ENCODE measurements around the gene FHIT.

Gene FHIT

DNA sequence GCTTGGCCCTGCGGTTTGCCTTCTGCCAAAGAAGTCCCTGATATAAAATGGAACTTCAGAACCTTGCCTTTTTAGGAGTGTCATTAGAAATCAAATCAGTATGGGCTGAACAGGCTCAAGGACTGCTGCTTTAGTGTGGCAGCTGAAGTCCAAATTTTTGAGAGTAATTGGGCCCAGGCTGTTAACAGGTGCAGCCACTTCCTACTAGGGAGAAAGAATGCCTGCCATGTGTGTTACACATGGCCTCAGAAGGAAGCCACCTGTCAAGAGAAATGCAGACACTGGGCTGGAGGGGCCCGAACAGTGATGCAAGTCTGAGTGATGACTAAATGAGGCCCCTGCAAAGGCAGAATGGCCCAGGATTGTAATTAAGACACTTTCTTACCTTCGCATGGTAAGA is 1414.7 kb downstream of the FHIT start:
- TF ChIP-seq, protein P1, sequence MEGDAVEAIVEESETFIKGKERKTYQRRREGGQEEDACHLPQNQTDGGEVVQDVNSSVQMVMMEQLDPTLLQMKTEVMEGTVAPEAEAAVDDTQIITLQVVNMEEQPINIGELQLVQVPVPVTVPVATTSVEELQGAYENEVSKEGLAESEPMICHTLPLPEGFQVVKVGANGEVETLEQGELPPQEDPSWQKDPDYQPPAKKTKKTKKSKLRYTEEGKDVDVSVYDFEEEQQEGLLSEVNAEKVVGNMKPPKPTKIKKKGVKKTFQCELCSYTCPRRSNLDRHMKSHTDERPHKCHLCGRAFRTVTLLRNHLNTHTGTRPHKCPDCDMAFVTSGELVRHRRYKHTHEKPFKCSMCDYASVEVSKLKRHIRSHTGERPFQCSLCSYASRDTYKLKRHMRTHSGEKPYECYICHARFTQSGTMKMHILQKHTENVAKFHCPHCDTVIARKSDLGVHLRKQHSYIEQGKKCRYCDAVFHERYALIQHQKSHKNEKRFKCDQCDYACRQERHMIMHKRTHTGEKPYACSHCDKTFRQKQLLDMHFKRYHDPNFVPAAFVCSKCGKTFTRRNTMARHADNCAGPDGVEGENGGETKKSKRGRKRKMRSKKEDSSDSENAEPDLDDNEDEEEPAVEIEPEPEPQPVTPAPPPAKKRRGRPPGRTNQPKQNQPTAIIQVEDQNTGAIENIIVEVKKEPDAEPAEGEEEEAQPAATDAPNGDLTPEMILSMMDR (IDR thresholded peaks at IDR 0.05; ENCODE audit: borderline replicate concordance, insufficient read depth, low read depth, low read length): no peak

GRCh38 chr3:59832702-59833101 is 1418.5 kb downstream of the FHIT start:
- TF ChIP-seq, protein P1 (IDR thresholded peaks at IDR 0.05; ENCODE audit: borderline replicate concordance, insufficient read depth, low read depth, low read length): no peak

More for the DNA sequence above, 1414.7 kb downstream of the FHIT start:
- H3K4me3 ChIP-seq (ENCODE audit: low read depth, low read length): no peak overlapping the region

GRCh38 chr3:59832241-59832640 is 1419.0 kb downstream of the FHIT start:
- TF ChIP-seq, protein P1 (IDR thresholded peaks at IDR 0.05; ENCODE audit: borderline replicate concordance, insufficient read depth, low read depth, low read length): no peak
- no peak overlapping the region for H3K4me3 ChIP-seq (ENCODE audit: low read depth, low read length)

More at GRCh38 chr3:59832702-59833101, 1418.5 kb downstream of the FHIT start:
- no peak overlapping the region for H3K4me3 ChIP-seq (ENCODE audit: low read depth, low read length)

DNA sequence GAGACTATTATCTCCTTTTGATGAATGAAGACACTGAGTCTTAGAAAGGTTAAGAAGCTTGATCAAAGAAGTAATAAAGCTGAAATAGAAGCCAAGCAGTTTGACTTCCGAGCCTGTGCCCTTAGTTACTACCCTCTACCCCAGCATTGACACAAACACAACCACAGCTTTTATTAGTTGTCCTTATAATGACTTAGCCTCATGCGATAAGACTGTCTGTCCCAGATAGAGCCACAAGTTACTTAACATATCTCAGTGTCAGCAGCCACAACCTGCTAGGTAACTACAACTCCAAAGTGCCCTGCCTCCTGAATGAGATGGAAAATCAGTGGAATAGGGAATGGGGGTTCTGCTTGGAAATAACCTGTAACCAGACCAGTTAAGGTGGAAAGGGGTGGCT is 1419.9 kb downstream of the FHIT start:
- no peak overlapping the region for H3K4me3 ChIP-seq (ENCODE audit: low read depth, low read length)
- TF ChIP-seq, protein P1 (IDR thresholded peaks at IDR 0.05; ENCODE audit: borderline replicate concordance, insufficient read depth, low read depth, low read length): no peak

- TF ChIP-seq, protein P1 (IDR thresholded peaks at IDR 0.05; ENCODE audit: borderline replicate concordance, insufficient read depth, low read depth, low read length): no peak
- no peak overlapping the region for H3K4me3 ChIP-seq (ENCODE audit: low read depth, low read length)
These were observed 1421.7 kb downstream of the FHIT start for GRCh38 chr3:59829527-59829926.

DNA sequence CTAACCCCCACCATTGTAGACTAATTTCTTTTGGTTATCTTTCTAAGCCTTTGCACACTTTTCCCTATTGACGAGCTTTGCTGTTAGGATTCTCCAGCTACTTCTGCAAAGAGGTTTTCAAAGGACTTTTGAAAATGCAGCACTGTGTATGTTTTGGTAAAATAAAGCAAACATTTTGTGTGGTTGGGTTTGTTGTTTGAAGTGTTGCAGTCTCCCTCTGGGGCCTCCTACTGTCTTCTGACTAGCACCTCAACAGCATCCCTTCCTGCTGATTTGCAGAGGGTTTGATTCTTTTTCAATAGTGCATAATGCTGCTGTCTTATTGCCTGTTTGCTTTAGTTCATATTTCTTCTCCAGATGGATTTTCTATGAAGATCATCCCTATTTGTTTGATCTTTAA is 1426.4 kb downstream of the FHIT start:
- H3K4me3 ChIP-seq (ENCODE audit: low read depth, low read length): no peak overlapping the region
- TF ChIP-seq, protein P1 (IDR thresholded peaks at IDR 0.05; ENCODE audit: borderline replicate concordance, insufficient read depth, low read depth, low read length): no peak

- H3K4me3 ChIP-seq (ENCODE audit: low read depth, low read length): no peak overlapping the region
- TF ChIP-seq, protein P1 (IDR thresholded peaks at IDR 0.05; ENCODE audit: borderline replicate concordance, insufficient read depth, low read depth, low read length): no peak
These were observed 1430.0 kb downstream of the FHIT start for GRCh38 chr3:59821274-59821673.
